SK-N-SH (cell line): Measurements from ENCODE around the gene CSPG5.

Experiments used
- EP300 ChIP-seq, 2 experiments: IDR thresholded peaks; 2 replicates each; pipeline versions ENCODE4 v1.4.0 to v1.6.1; 2012; ENCODE audit warnings: borderline replicate concordance in 1 of 2, low read depth in 1 of 2, low read length in 1 of 2
- EZH2phosphoT487 ChIP-seq: fragments of 200-600 bp; sonication (generic); IDR thresholded peaks from 2 replicates; pipeline ENCODE4 v1.6.1; 2017; ENCODE audit warnings: low read depth, mixed run types, mild to moderate bottlenecking, antibody characterized with exemption, moderate library complexity, borderline replicate concordance
- NFIC ChIP-seq: IDR thresholded peaks from 2 replicates; pipeline ENCODE4 v1.4.0; 2012; ENCODE audit warnings: borderline replicate concordance
- POLR2AphosphoS5 ChIP-seq: IDR thresholded peaks from 2 replicates; pipeline ENCODE4 v1.6.1; 2012; ENCODE audit warnings: low read depth, low read length
- SMC3 ChIP-seq: IDR thresholded peaks from 2 replicates; pipeline ENCODE4 v1.6.1; 2012; ENCODE audit warnings: low read depth, low read length, improper control_type of control experiment
- TAF1 ChIP-seq: IDR thresholded peaks from 2 replicates; pipeline ENCODE4 v1.6.1; 2012; ENCODE audit warnings: low read depth, mild to moderate bottlenecking, low read length, moderate library complexity, borderline replicate concordance
- TCF12 ChIP-seq: IDR thresholded peaks from 2 replicates; pipeline ENCODE4 v1.4.0; 2012
- TF ChIP-seq, protein P1 (sequence below): IDR thresholded peaks from 2 replicates; pipeline ENCODE4 v1.6.1; 2012; ENCODE audit warnings: mild to moderate bottlenecking, low read depth, low read length, moderate library complexity
- TF ChIP-seq, protein P2 (sequence below): fragments of 200-600 bp; sonication (generic); IDR thresholded peaks from 2 replicates; pipeline ENCODE4 v1.6.1; 2017; ENCODE audit warnings: antibody characterized with exemption, mild to moderate bottlenecking, moderate library complexity

DNA sequence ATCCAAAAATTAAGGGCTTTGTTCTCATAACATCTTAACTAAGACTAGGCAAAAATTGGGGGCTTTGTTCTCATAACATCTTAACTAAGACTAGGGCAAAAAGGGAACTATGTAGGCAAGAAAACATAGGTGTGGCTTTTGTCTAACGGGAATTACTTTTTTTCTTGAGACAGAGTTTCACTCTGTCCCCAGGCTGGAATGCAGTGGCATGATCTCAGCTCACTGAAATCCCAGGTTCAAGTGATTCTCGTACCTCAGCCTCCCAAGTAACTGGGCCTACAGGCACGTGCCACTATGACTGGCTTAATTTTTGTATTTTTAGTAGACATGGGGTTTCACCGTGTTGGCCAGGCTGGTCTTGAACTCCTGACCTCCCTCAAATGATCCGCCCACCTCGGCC lies 49.8 kb upstream of the CSPG5 start:
- TF ChIP-seq EZH2phosphoT487: no peak
- TF ChIP-seq SMC3: no peak
- TF ChIP-seq EP300 (IDR thresholded peaks at IDR 0.05; ENCODE audit: borderline replicate concordance in 1 of 2, low read depth in 1 of 2, low read length in 1 of 2): no peak
- TF ChIP-seq, protein P1, sequence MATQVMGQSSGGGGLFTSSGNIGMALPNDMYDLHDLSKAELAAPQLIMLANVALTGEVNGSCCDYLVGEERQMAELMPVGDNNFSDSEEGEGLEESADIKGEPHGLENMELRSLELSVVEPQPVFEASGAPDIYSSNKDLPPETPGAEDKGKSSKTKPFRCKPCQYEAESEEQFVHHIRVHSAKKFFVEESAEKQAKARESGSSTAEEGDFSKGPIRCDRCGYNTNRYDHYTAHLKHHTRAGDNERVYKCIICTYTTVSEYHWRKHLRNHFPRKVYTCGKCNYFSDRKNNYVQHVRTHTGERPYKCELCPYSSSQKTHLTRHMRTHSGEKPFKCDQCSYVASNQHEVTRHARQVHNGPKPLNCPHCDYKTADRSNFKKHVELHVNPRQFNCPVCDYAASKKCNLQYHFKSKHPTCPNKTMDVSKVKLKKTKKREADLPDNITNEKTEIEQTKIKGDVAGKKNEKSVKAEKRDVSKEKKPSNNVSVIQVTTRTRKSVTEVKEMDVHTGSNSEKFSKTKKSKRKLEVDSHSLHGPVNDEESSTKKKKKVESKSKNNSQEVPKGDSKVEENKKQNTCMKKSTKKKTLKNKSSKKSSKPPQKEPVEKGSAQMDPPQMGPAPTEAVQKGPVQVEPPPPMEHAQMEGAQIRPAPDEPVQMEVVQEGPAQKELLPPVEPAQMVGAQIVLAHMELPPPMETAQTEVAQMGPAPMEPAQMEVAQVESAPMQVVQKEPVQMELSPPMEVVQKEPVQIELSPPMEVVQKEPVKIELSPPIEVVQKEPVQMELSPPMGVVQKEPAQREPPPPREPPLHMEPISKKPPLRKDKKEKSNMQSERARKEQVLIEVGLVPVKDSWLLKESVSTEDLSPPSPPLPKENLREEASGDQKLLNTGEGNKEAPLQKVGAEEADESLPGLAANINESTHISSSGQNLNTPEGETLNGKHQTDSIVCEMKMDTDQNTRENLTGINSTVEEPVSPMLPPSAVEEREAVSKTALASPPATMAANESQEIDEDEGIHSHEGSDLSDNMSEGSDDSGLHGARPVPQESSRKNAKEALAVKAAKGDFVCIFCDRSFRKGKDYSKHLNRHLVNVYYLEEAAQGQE: no peak
- TF ChIP-seq, protein P2, sequence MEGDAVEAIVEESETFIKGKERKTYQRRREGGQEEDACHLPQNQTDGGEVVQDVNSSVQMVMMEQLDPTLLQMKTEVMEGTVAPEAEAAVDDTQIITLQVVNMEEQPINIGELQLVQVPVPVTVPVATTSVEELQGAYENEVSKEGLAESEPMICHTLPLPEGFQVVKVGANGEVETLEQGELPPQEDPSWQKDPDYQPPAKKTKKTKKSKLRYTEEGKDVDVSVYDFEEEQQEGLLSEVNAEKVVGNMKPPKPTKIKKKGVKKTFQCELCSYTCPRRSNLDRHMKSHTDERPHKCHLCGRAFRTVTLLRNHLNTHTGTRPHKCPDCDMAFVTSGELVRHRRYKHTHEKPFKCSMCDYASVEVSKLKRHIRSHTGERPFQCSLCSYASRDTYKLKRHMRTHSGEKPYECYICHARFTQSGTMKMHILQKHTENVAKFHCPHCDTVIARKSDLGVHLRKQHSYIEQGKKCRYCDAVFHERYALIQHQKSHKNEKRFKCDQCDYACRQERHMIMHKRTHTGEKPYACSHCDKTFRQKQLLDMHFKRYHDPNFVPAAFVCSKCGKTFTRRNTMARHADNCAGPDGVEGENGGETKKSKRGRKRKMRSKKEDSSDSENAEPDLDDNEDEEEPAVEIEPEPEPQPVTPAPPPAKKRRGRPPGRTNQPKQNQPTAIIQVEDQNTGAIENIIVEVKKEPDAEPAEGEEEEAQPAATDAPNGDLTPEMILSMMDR: no peak
- no peak for TF ChIP-seq NFIC
- no peak for TF ChIP-seq POLR2AphosphoS5
- no peak for TF ChIP-seq TCF12
- no peak for TF ChIP-seq TAF1
